GM23338 (cell line): ENCODE results near the gene LYVE1. TPM values are rescaled to one million over a fixed set of nuclear protein-coding genes. Genes with fewer than 3 reads are reported as not detected.

ENCODE experiments used
- ATAC-seq: fragments of 200-7000 bp; cut with Tn5 transposase; 3 replicates; pipeline ENCODE4 v1.9.1; 2020
- DNase-seq: peaks from one replicate; pipeline ENCODE4 v3.0.0-alpha.2; 2015; ENCODE audit warnings: low spot score
- H2AFZ ChIP-seq: fragments of 200-600 bp; sonication (generic); 2 replicates; pipeline ENCODE4 v1.8.0; 2016; ENCODE audit warnings: antibody characterized with exemption, mild to moderate bottlenecking, moderate library complexity
- H3F3A ChIP-seq: fragments of 200-600 bp; sonication (generic); replicated peaks from 2 replicates; pipeline ENCODE4 v1.8.0; 2017; ENCODE audit warnings: antibody characterized with exemption, mixed run types, low read depth
- H3K27ac ChIP-seq: fragments of 200-600 bp; sonication (generic); 2 replicates; pipeline ENCODE4 v1.6.1; 2016; ENCODE audit warnings: low read depth
- H3K27me3 ChIP-seq: fragments of 200-600 bp; sonication (generic); 2 replicates; pipeline ENCODE4 v1.8.0; 2016; ENCODE audit warnings: mild to moderate bottlenecking, mixed run types, moderate library complexity; ENCODE audit not compliant: insufficient read depth
- H3K36me3 ChIP-seq: fragments of 200-600 bp; sonication (generic); 2 replicates; pipeline ENCODE4 v1.8.0; 2016; ENCODE audit warnings: mild to moderate bottlenecking; ENCODE audit not compliant: insufficient read depth
- H3K4me1 ChIP-seq: fragments of 200-600 bp; sonication (generic); 2 replicates; pipeline ENCODE4 v1.8.0; 2016; ENCODE audit warnings: mild to moderate bottlenecking, moderate library complexity; ENCODE audit not compliant: insufficient read depth
- H3K4me2 ChIP-seq: fragments of 200-600 bp; sonication (generic); 2 replicates; pipeline ENCODE4 v1.7.1; 2017; ENCODE audit warnings: mixed run types
- H3K4me3 ChIP-seq: fragments of 200-600 bp; sonication (generic); 2 replicates; pipeline ENCODE4 v1.6.1; 2016; ENCODE audit warnings: mixed run types
- H3K79me2 ChIP-seq: fragments of 200-600 bp; sonication (generic); replicated peaks from 2 replicates; pipeline ENCODE4 v1.8.0; 2017; ENCODE audit warnings: mild to moderate bottlenecking; ENCODE audit not compliant: insufficient read depth
- H3K9me2 ChIP-seq: fragments of 200-600 bp; sonication (generic); 2 replicates; pipeline ENCODE4 v1.8.0; 2017; ENCODE audit not compliant: insufficient read depth
- H4K20me1 ChIP-seq: fragments of 200-600 bp; sonication (generic); replicated peaks from 2 replicates; pipeline ENCODE4 v1.8.0; 2017; ENCODE audit warnings: mild to moderate bottlenecking; ENCODE audit not compliant: insufficient read depth
- H3K27ac Mint-ChIP-seq: 2 replicates; pipeline ENCODE4 v1.8.0; 2020; ENCODE audit warnings: inconsistent platforms, mild to moderate bottlenecking, moderate library complexity, mixed read lengths
- H3K27me3 Mint-ChIP-seq: 3 replicates; pipeline ENCODE4 v1.8.0; 2022; ENCODE audit warnings: low read depth, mild to moderate bottlenecking, moderate library complexity, mixed read lengths, inconsistent platforms; ENCODE audit not compliant: insufficient read depth, poor library complexity
- H3K36me3 Mint-ChIP-seq: 3 replicates; pipeline ENCODE4 v1.8.0; 2021; ENCODE audit warnings: low read depth, mild to moderate bottlenecking, inconsistent platforms, moderate library complexity, mixed read lengths
- H3K4me1 Mint-ChIP-seq: 3 replicates; pipeline ENCODE4 v1.8.0; 2020; ENCODE audit warnings: mild to moderate bottlenecking, inconsistent platforms, mixed read lengths
- H3K4me3 Mint-ChIP-seq: 3 replicates; pipeline ENCODE4 v1.8.0; 2021; ENCODE audit warnings: moderate library complexity, mild to moderate bottlenecking, inconsistent platforms, mixed read lengths
- H3K9me3 Mint-ChIP-seq: 3 replicates; pipeline ENCODE4 v1.8.0; 2020; ENCODE audit warnings: moderate library complexity, mild to moderate bottlenecking, inconsistent platforms, mixed read lengths
- CREB1 ChIP-seq: fragments of 250-450 bp; sonication (Bioruptor Pico); IDR thresholded peaks from 2 replicates; pipeline ENCODE4 v1.5.0; 2020; ENCODE audit warnings: low read depth, mild to moderate bottlenecking, moderate library complexity
- EZH2phosphoT487 ChIP-seq: fragments of 200-600 bp; sonication (generic); IDR thresholded peaks from one replicate; pipeline ENCODE4 v1.8.1; 2018; ENCODE audit warnings: antibody characterized with exemption; ENCODE audit not compliant: unreplicated experiment
- JUNB ChIP-seq: IDR thresholded peaks from one replicate; pipeline ENCODE4 v1.6.1; 2016; ENCODE audit warnings: antibody characterized with exemption; ENCODE audit not compliant: unreplicated experiment
- NANOG ChIP-seq: IDR thresholded peaks from 2 replicates; pipeline ENCODE4 v1.6.1; 2016; ENCODE audit warnings: antibody characterized with exemption, borderline replicate concordance
- POLR2AphosphoS5 ChIP-seq: IDR thresholded peaks from 2 replicates; pipeline ENCODE4 v1.6.1; 2016; ENCODE audit warnings: antibody characterized with exemption, low read depth
- ZNF114 ChIP-seq: fragments of 250-450 bp; sonication (Bioruptor Pico); IDR thresholded peaks from 2 replicates; pipeline ENCODE4 v1.5.0; 2020; ENCODE audit warnings: mild to moderate bottlenecking, moderate library complexity
- polyA plus RNA-seq: library from polyadenylated mRNA; unstranded; fragments of >200 nt; fragmentation: Nextera tagmentation; extraction: Ambion mirVana; gene quantifications from 2 replicates; pipeline ENCODE4 v1.2.1, GENCODE V29; 2016
- total RNA-seq: library from RNA; depleted of rRNA; stranded (reverse); fragments of >200 nt; shearing (Covaris generic); gene quantifications from 2 replicates; pipeline ENCODE4 v1.2.3, GENCODE V29; 2014
- TF ChIP-seq, protein P1 (sequence below), 2 experiments: fragments of 200-600 bp in 1 of 2; sonication (generic) in 1 of 2; conservative IDR thresholded peaks; 2 replicates each; pipeline versions ENCODE4 v1.5.1 to v1.6.1; 2016 to 2017; ENCODE audit warnings: antibody characterized with exemption in 2 of 2, low read depth in 2 of 2, mild to moderate bottlenecking in 2 of 2, moderate library complexity in 1 of 2
- TF ChIP-seq, protein P2 (sequence below): fragments of 250-450 bp; sonication (Bioruptor Pico); IDR thresholded peaks from 2 replicates; pipeline ENCODE4 v1.5.0; 2020; ENCODE audit warnings: mild to moderate bottlenecking, moderate library complexity
- TF ChIP-seq, protein P3 (sequence below): IDR thresholded peaks from 2 replicates; pipeline ENCODE4 v1.6.1; 2016; ENCODE audit warnings: antibody characterized with exemption
- TF ChIP-seq, protein P4 (sequence below): IDR thresholded peaks from one replicate; pipeline ENCODE4 v1.6.1; 2018; ENCODE audit warnings: antibody characterized with exemption; ENCODE audit not compliant: unreplicated experiment

The LYVE1 gene
- total and polyA plus RNA-seq, 2 experiments from 2014 or later, result 0.94 TPM; not detected in 1

DNA sequence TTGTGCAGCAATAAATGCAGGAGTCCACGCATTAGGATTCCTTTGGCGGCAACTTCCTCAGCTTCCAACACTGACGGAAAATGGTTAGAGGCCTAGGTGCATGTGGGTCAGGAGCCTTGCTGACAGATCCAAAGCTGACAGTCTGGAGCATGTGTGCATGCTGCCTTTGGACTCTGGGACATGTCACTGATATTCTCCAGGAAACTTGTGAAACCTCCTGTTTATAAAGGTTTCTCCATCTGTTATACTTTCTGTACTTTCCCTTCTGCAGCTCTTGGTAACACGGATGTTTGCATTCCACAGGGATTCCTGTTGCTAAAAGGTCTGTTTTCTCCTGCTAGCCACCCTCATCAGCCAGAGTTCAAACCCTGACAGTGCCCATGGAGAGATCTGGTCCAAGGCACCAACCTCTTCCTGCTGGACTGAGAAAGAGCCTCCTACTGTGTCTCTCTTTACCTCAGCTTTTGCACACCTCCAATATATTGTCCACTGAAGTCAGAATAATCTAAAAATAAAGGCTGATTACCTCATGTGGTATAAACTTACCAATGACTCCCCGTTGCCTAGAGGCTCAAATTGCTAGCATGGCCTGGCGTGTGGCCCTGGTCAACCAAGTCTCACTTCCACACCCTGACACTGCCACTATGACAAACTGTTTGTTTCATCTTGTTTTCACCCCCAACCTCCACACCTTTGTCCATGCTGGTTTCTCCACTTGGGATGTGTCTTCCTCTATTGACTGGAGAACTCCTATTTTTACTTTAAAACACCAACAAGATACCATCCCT, 31.1 kb upstream of the LYVE1 start:
- no peaks in the 10 kb centered on the region for H3K4me1 ChIP-seq
- DNase-seq, result no peak
- no peak overlapping the region for H3K4me2 ChIP-seq
- no peak overlapping the region for H3K4me3 ChIP-seq
- TF ChIP-seq NANOG (no peak), POLR2AphosphoS5 (no peak), EZH2phosphoT487 (no peak), JUNB (no peak), ZNF114 (CRISPR knock-in tag) (no peak), CREB1 (CRISPR knock-in tag) (no peak)
- TF ChIP-seq, protein P1, sequence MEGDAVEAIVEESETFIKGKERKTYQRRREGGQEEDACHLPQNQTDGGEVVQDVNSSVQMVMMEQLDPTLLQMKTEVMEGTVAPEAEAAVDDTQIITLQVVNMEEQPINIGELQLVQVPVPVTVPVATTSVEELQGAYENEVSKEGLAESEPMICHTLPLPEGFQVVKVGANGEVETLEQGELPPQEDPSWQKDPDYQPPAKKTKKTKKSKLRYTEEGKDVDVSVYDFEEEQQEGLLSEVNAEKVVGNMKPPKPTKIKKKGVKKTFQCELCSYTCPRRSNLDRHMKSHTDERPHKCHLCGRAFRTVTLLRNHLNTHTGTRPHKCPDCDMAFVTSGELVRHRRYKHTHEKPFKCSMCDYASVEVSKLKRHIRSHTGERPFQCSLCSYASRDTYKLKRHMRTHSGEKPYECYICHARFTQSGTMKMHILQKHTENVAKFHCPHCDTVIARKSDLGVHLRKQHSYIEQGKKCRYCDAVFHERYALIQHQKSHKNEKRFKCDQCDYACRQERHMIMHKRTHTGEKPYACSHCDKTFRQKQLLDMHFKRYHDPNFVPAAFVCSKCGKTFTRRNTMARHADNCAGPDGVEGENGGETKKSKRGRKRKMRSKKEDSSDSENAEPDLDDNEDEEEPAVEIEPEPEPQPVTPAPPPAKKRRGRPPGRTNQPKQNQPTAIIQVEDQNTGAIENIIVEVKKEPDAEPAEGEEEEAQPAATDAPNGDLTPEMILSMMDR (conservative IDR thresholded peaks at IDR 0.05; ENCODE audit: low read depth in 2 of 2), result no peak
- TF ChIP-seq, protein P2, sequence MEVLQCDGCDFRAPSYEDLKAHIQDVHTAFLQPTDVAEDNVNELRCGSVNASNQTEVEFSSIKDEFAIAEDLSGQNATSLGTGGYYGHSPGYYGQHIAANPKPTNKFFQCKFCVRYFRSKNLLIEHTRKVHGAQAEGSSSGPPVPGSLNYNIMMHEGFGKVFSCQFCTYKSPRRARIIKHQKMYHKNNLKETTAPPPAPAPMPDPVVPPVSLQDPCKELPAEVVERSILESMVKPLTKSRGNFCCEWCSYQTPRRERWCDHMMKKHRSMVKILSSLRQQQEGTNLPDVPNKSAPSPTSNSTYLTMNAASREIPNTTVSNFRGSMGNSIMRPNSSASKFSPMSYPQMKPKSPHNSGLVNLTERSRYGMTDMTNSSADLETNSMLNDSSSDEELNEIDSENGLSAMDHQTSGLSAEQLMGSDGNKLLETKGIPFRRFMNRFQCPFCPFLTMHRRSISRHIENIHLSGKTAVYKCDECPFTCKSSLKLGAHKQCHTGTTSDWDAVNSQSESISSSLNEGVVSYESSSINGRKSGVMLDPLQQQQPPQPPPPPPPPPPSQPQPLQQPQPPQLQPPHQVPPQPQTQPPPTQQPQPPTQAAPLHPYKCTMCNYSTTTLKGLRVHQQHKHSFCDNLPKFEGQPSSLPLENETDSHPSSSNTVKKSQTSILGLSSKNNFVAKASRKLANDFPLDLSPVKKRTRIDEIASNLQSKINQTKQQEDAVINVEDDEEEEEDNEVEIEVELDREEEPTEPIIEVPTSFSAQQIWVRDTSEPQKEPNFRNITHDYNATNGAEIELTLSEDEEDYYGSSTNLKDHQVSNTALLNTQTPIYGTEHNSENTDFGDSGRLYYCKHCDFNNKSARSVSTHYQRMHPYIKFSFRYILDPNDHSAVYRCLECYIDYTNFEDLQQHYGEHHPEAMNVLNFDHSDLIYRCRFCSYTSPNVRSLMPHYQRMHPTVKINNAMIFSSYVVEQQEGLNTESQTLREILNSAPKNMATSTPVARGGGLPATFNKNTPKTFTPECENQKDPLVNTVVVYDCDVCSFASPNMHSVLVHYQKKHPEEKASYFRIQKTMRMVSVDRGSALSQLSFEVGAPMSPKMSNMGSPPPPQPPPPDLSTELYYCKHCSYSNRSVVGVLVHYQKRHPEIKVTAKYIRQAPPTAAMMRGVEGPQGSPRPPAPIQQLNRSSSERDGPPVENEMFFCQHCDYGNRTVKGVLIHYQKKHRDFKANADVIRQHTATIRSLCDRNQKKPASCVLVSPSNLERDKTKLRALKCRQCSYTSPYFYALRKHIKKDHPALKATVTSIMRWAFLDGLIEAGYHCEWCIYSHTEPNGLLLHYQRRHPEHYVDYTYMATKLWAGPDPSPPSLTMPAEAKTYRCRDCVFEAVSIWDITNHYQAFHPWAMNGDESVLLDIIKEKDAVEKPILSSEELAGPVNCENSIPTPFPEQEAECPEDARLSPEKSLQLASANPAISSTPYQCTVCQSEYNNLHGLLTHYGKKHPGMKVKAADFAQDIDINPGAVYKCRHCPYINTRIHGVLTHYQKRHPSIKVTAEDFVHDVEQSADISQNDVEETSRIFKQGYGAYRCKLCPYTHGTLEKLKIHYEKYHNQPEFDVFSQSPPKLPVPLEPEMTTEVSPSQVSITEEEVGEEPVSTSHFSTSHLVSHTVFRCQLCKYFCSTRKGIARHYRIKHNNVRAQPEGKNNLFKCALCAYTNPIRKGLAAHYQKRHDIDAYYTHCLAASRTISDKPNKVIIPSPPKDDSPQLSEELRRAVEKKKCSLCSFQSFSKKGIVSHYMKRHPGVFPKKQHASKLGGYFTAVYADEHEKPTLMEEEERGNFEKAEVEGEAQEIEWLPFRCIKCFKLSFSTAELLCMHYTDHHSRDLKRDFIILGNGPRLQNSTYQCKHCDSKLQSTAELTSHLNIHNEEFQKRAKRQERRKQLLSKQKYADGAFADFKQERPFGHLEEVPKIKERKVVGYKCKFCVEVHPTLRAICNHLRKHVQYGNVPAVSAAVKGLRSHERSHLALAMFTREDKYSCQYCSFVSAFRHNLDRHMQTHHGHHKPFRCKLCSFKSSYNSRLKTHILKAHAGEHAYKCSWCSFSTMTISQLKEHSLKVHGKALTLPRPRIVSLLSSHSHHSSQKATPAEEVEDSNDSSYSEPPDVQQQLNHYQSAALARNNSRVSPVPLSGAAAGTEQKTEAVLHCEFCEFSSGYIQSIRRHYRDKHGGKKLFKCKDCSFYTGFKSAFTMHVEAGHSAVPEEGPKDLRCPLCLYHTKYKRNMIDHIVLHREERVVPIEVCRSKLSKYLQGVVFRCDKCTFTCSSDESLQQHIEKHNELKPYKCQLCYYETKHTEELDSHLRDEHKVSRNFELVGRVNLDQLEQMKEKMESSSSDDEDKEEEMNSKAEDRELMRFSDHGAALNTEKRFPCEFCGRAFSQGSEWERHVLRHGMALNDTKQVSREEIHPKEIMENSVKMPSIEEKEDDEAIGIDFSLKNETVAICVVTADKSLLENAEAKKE, result no peak
- TF ChIP-seq, protein P3, sequence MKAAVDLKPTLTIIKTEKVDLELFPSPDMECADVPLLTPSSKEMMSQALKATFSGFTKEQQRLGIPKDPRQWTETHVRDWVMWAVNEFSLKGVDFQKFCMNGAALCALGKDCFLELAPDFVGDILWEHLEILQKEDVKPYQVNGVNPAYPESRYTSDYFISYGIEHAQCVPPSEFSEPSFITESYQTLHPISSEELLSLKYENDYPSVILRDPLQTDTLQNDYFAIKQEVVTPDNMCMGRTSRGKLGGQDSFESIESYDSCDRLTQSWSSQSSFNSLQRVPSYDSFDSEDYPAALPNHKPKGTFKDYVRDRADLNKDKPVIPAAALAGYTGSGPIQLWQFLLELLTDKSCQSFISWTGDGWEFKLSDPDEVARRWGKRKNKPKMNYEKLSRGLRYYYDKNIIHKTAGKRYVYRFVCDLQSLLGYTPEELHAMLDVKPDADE, result no peak
- TF ChIP-seq, protein P4, sequence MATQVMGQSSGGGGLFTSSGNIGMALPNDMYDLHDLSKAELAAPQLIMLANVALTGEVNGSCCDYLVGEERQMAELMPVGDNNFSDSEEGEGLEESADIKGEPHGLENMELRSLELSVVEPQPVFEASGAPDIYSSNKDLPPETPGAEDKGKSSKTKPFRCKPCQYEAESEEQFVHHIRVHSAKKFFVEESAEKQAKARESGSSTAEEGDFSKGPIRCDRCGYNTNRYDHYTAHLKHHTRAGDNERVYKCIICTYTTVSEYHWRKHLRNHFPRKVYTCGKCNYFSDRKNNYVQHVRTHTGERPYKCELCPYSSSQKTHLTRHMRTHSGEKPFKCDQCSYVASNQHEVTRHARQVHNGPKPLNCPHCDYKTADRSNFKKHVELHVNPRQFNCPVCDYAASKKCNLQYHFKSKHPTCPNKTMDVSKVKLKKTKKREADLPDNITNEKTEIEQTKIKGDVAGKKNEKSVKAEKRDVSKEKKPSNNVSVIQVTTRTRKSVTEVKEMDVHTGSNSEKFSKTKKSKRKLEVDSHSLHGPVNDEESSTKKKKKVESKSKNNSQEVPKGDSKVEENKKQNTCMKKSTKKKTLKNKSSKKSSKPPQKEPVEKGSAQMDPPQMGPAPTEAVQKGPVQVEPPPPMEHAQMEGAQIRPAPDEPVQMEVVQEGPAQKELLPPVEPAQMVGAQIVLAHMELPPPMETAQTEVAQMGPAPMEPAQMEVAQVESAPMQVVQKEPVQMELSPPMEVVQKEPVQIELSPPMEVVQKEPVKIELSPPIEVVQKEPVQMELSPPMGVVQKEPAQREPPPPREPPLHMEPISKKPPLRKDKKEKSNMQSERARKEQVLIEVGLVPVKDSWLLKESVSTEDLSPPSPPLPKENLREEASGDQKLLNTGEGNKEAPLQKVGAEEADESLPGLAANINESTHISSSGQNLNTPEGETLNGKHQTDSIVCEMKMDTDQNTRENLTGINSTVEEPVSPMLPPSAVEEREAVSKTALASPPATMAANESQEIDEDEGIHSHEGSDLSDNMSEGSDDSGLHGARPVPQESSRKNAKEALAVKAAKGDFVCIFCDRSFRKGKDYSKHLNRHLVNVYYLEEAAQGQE, result no peak
- H3K9me2 ChIP-seq, result no peaks in the 10 kb centered on the region
- no peaks in the 10 kb centered on the region for H3K27me3 ChIP-seq
- H3K9me3 Mint-ChIP-seq, result peaks cover 2% of the 10 kb centered on the region; the same call in 1 of the 3 replicates
- H3K27ac Mint-ChIP-seq, result no peak overlapping the region
- H4K20me1 ChIP-seq, result no peaks in the 10 kb centered on the region
- no peaks in the 10 kb centered on the region for H3K36me3 Mint-ChIP-seq
- H3K27ac ChIP-seq, result no peak overlapping the region
- no peak overlapping the region for H2AFZ ChIP-seq
- no peaks in the 10 kb centered on the region for H3F3A ChIP-seq
- peaks cover 2% of the 10 kb centered on the region for H3K27me3 Mint-ChIP-seq
- ATAC-seq, result no peak
- H3K36me3 ChIP-seq, result no peaks in the 10 kb centered on the region
- no peak overlapping the region for H3K4me3 Mint-ChIP-seq
- no peaks in the 10 kb centered on the region for H3K4me1 Mint-ChIP-seq
- H3K79me2 ChIP-seq, result no peaks in the 10 kb centered on the region
